Neuronal stem cell (in vitro differentiated cells): ENCODE results near the gene XPO6.

ENCODE experiments used
- DNase-seq: peaks from one replicate; pipeline ENCODE4 v3.0.0-alpha.2; 2013; ENCODE audit warnings: low spot score
- H2AFZ ChIP-seq: one replicate; pipeline ENCODE4 v1.6.1; 2013; ENCODE audit warnings: mild to moderate bottlenecking, low read length, inconsistent platforms
- H2AK5ac ChIP-seq: 2 replicates; pipeline ENCODE4 v1.6.1; 2013; ENCODE audit warnings: low read depth, mild to moderate bottlenecking, inconsistent platforms, low read length, moderate library complexity, mixed read lengths
- H2BK120ac ChIP-seq: 2 replicates; pipeline ENCODE4 v1.6.1; 2013; ENCODE audit warnings: low read depth, mild to moderate bottlenecking, inconsistent platforms, low read length, moderate library complexity, mixed read lengths
- H2BK12ac ChIP-seq: one replicate; pipeline ENCODE4 v1.6.1; 2013; ENCODE audit warnings: low read length, inconsistent platforms
- H2BK15ac ChIP-seq: 2 replicates; pipeline ENCODE4 v1.6.1; 2013; ENCODE audit warnings: mild to moderate bottlenecking, low read length, inconsistent platforms, mixed read lengths
- H2BK5ac ChIP-seq: one replicate; pipeline ENCODE4 v1.6.1; 2013; ENCODE audit warnings: inconsistent platforms, mild to moderate bottlenecking, low read length, moderate library complexity
- H3K14ac ChIP-seq: one replicate; pipeline ENCODE4 v1.6.1; 2013; ENCODE audit warnings: low read length, inconsistent platforms
- H3K18ac ChIP-seq: 2 replicates; pipeline ENCODE4 v1.6.1; 2013; ENCODE audit warnings: low read length, inconsistent platforms
- H3K23ac ChIP-seq: 2 replicates; pipeline ENCODE4 v1.6.1; 2013; ENCODE audit warnings: low read depth, mild to moderate bottlenecking, mixed read lengths, low read length, inconsistent platforms; ENCODE audit not compliant: poor library complexity
- H3K27ac ChIP-seq: replicated peaks from 3 replicates; pipeline ENCODE4 v1.5.1; 2013; ENCODE audit warnings: low read length, inconsistent platforms
- H3K27me3 ChIP-seq, 3 experiments: 2 replicates each; pipeline ENCODE4 v1.6.1; 2013; ENCODE audit warnings: low read length in 3 of 3, mild to moderate bottlenecking in 2 of 3, inconsistent platforms in 1 of 3, low read depth in 1 of 3, mixed read lengths in 1 of 3, moderate library complexity in 1 of 3; ENCODE audit not compliant: control insufficient read depth in 3 of 3, insufficient read depth in 3 of 3
- H3K36me3 ChIP-seq, 2 donors: replicated peaks in 1 of 2; 2 replicates each; pipeline ENCODE4 v1.6.1; 2013; ENCODE audit warnings: low read length in 2 of 2; ENCODE audit not compliant: control insufficient read depth in 2 of 2, insufficient read depth in 2 of 2
- H3K4ac ChIP-seq: 2 replicates; pipeline ENCODE4 v1.6.1; 2013; ENCODE audit warnings: inconsistent platforms, mild to moderate bottlenecking, low read length, moderate library complexity
- H3K4me1 ChIP-seq, 2 donors: 1 replicate in 1 of 2; 2 replicates in 1 of 2; pipeline ENCODE4 v1.6.1; 2013; ENCODE audit warnings: low read length in 2 of 2, low read depth in 1 of 2; ENCODE audit not compliant: control insufficient read depth in 2 of 2, insufficient read depth in 1 of 2
- H3K4me2 ChIP-seq: one replicate; pipeline ENCODE4 v1.6.1; 2013; ENCODE audit warnings: mild to moderate bottlenecking, low read length, inconsistent platforms; ENCODE audit not compliant: insufficient read depth, poor library complexity, severe bottlenecking
- H3K4me3 ChIP-seq, 2 donors: 2 replicates each; pipeline ENCODE4 v1.5.1; 2013; ENCODE audit warnings: low read length in 2 of 2, mild to moderate bottlenecking in 2 of 2, inconsistent platforms in 1 of 2, moderate library complexity in 1 of 2
- H3K79me1 ChIP-seq: one replicate; pipeline ENCODE4 v1.6.1; 2013; ENCODE audit warnings: low read depth, mild to moderate bottlenecking, inconsistent platforms, low read length, moderate library complexity
- H3K9ac ChIP-seq: one replicate; pipeline ENCODE4 v1.6.1; 2013; ENCODE audit warnings: mild to moderate bottlenecking, low read depth, low read length, inconsistent platforms; ENCODE audit not compliant: poor library complexity
- H3K9me3 ChIP-seq, 2 donors: replicated peaks in 1 of 2; 2 replicates each; pipeline versions ENCODE3 to v1.6.1; 2013; ENCODE audit warnings: low read length in 2 of 2, mild to moderate bottlenecking in 2 of 2, inconsistent platforms in 1 of 2, low read depth in 1 of 2, mixed read lengths in 1 of 2, moderate library complexity in 1 of 2; ENCODE audit not compliant: control insufficient read depth in 2 of 2, insufficient read depth in 1 of 2
- H4K8ac ChIP-seq: one replicate; pipeline ENCODE4 v1.6.1; 2013; ENCODE audit warnings: low read depth, mild to moderate bottlenecking, inconsistent platforms, low read length, moderate library complexity
- H4K91ac ChIP-seq: one replicate; pipeline ENCODE4 v1.6.1; 2013; ENCODE audit warnings: low read length, low read depth, mild to moderate bottlenecking, inconsistent platforms; ENCODE audit not compliant: poor library complexity
- WGBS, 2 donors: extraction: QIAGEN DNeasy Blood & Tissue Kit; methylation state at CpG; one replicate each; pipeline ENCODE4 v1.1.7; 2013; ENCODE audit warnings: missing lambda C conversion rate in 2 of 2, mixed read lengths in 1 of 2; ENCODE audit not compliant: insufficient read length in 2 of 2, insufficient replicate concordance in 1 of 2; ENCODE audit errors: extremely low coverage in 2 of 2; 5-methylcytosine and 5-hydroxymethylcytosine counted together

XPO6 gene

GRCh38 chr16:28218109-28218508 is 6.3 kb upstream of the XPO6 start:
- no peak overlapping the region for H2BK120ac ChIP-seq
- H4K91ac ChIP-seq, result no peak overlapping the region
- no peaks in the 10 kb centered on the region for H3K9me3 ChIP-seq
- H3K4me2 ChIP-seq, result no peak overlapping the region
- no peak overlapping the region for H2BK15ac ChIP-seq
- no peak overlapping the region for H3K4ac ChIP-seq
- no peaks in the 10 kb centered on the region for H3K27me3 ChIP-seq
- no peak overlapping the region for H3K18ac ChIP-seq
- no peak overlapping the region for H3K23ac ChIP-seq
- DNase-seq, result no peak
- H3K36me3 ChIP-seq, result no peaks in the 10 kb centered on the region
- H3K14ac ChIP-seq, result no peak overlapping the region
- no peak overlapping the region for H2BK12ac ChIP-seq
- no peak overlapping the region for H3K9ac ChIP-seq
- WGBS, 2 donors, result no CpG with 5 or more reads among the region's 4 CpGs
- H3K79me1 ChIP-seq, result no peaks in the 10 kb centered on the region
- H4K8ac ChIP-seq, result no peak overlapping the region
- H3K4me1 ChIP-seq, result no peaks in the 10 kb centered on the region
- no peak overlapping the region for H3K4me3 ChIP-seq
- no peak overlapping the region for H3K27ac ChIP-seq
- no peak overlapping the region for H2AFZ ChIP-seq
- no peak overlapping the region for H2BK5ac ChIP-seq
- H2AK5ac ChIP-seq, result no peak overlapping the region

GRCh38 chr16:28217326-28217725 is 5.6 kb upstream of the XPO6 start:
- Histone ChIP-seq H2BK12ac (no peak overlapping the region), H3K4me3 (no peak overlapping the region), H3K4me2 (no peak overlapping the region), H2BK15ac (no peak overlapping the region), H3K27me3 (no peaks in the 10 kb centered on the region), H3K36me3 (no peaks in the 10 kb centered on the region), H3K79me1 (no peaks in the 10 kb centered on the region), H3K23ac (no peak overlapping the region), H2BK5ac (no peak overlapping the region), H3K4ac (no peak overlapping the region), H3K4me1 (no peaks in the 10 kb centered on the region), H2AK5ac (no peak overlapping the region), H3K9me3 (no peaks in the 10 kb centered on the region), H3K27ac (no peak overlapping the region), H4K91ac (no peak overlapping the region), H2AFZ (no peak overlapping the region), H3K14ac (no peak overlapping the region), H4K8ac (no peak overlapping the region), H2BK120ac (no peak overlapping the region), H3K18ac (no peak overlapping the region), H3K9ac (no peak overlapping the region)
- DNase-seq, result no peak
- no CpG with 5 or more reads among the region's 4 CpGs for WGBS, 2 donors

GRCh38 chr16:28213396-28213795 is 1.6 kb upstream of the XPO6 start:
- Histone ChIP-seq H3K4me1 (peaks cover 7% of the 10 kb centered on the region in 2 donors), H3K4me2 (no peak overlapping the region), H3K36me3 (peaks cover under 1 to 22% of the 10 kb centered on the region in 2 donors), H3K27me3 (no peaks in the 10 kb centered on the region), H3K18ac (no peak overlapping the region), H3K9me3 (no peaks in the 10 kb centered on the region), H2AK5ac (no peak overlapping the region), H2BK15ac (no peak overlapping the region), H3K14ac (no peak overlapping the region), H3K27ac (no peak overlapping the region), H3K9ac (no peak overlapping the region), H4K91ac (no peak overlapping the region), H3K79me1 (peaks cover 8% of the 10 kb centered on the region), H4K8ac (no peak overlapping the region), H3K4me3 (no peak overlapping the region), H2BK120ac (no peak overlapping the region), H2AFZ (no peak overlapping the region), H3K23ac (no peak overlapping the region), H2BK12ac (no peak overlapping the region), H2BK5ac (no peak overlapping the region), H3K4ac (no peak overlapping the region)
- DNase-seq, result no peak
- WGBS, 2 donors, result no CpG with 5 or more reads among the region's 3 CpGs

GRCh38 chr16:28212532-28212873 is 738 bp upstream of the XPO6 start:
- Histone ChIP-seq H3K4me3 (peak overlapping the region in 1 of 2 donors; percentile 49), H2BK5ac (no peak overlapping the region), H3K4ac (peak overlapping the region; percentile 81), H3K27me3 (no peaks in the 10 kb centered on the region), H3K4me1 (peaks cover 7% of the 10 kb centered on the region in 2 donors), H3K9ac (no peak overlapping the region), H3K4me2 (peak overlapping the region; percentile 78), H3K9me3 (no peaks in the 10 kb centered on the region), H4K91ac (peak overlapping the region; percentile 56), H3K14ac (no peak overlapping the region), H3K27ac (no peak overlapping the region), H2BK120ac (no peak overlapping the region), H3K79me1 (peaks cover 8% of the 10 kb centered on the region), H2BK12ac (no peak overlapping the region), H2AFZ (peak overlapping the region; percentile 90), H2BK15ac (no peak overlapping the region), H4K8ac (peak overlapping the region; percentile 68), H3K23ac (no peak overlapping the region), H2AK5ac (no peak overlapping the region), H3K36me3 (peaks cover 1 to 31% of the 10 kb centered on the region in 2 donors), H3K18ac (peak overlapping the region; percentile 85)
- WGBS, 2 donors, result no CpG with 5 or more reads among the region's 4 CpGs
- DNase-seq, result no peak
